ENCODE results near the gene R3HCC1L.

DNA sequence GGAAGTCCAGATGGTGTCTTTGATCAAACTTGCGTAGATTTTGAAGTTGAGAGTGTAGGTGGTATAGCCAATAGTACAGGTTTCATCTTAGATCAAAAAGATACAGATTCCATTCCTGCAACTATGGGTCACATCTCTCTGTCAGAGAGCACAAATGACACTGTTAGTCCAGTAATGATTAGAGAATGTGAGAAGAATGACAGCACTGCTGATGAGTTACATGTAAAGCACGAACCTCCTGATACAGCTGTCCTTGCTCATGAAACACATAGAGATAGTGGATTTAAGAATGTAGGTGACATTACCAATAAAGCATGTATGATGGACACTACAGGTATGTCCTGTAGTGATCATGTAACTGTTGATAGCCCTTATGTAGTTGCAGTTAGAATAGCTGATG, 74.5 kb downstream of the R3HCC1L start:
- TF ChIP-seq, protein P1, sequence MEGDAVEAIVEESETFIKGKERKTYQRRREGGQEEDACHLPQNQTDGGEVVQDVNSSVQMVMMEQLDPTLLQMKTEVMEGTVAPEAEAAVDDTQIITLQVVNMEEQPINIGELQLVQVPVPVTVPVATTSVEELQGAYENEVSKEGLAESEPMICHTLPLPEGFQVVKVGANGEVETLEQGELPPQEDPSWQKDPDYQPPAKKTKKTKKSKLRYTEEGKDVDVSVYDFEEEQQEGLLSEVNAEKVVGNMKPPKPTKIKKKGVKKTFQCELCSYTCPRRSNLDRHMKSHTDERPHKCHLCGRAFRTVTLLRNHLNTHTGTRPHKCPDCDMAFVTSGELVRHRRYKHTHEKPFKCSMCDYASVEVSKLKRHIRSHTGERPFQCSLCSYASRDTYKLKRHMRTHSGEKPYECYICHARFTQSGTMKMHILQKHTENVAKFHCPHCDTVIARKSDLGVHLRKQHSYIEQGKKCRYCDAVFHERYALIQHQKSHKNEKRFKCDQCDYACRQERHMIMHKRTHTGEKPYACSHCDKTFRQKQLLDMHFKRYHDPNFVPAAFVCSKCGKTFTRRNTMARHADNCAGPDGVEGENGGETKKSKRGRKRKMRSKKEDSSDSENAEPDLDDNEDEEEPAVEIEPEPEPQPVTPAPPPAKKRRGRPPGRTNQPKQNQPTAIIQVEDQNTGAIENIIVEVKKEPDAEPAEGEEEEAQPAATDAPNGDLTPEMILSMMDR (IDR thresholded peaks at IDR 0.05) = no peak
- no peak for TF ChIP-seq POLR2A (IDR thresholded peaks at IDR 0.05)

Data from thyroid gland (tissue), 4 donors.